K562 (cell line): ENCODE measurements around the gene MTOR. TPM values are rescaled to one million over a fixed set of nuclear protein-coding genes. Genes with fewer than 3 reads are reported as not detected.

Source experiments
- ATAC-seq: fragments of 200-7000 bp; cut with Tn5 transposase; 3 replicates; pipeline ENCODE4 v1.9.1; 2020; ENCODE audit warnings: moderate library complexity
- BruUV-seq: library from RNA; stranded (reverse); fragments of 400-500 nt; replicated peaks from 2 replicates; lab custom pipeline; 2021; lab: Mats Ljungman, UMichigan
- CTCF ChIA-PET: fragments of 300-600 bp; formaldehyde crosslinking; extraction: SDS; loops from one replicate; lab custom pipeline; 2021; ENCODE audit warnings: low intra/inter-chr PET ratio; lab: Yijun Ruan, JAX
- POLR2A ChIA-PET: fragments of 300-600, 350-650 bp; sonication (Branson Sonifier 250); formaldehyde crosslinking; extraction: SDS; loops from one replicate; lab custom pipeline; 2021; ENCODE audit warnings: antibody characterized with exemption, inconsistent platforms; lab: Yijun Ruan, JAX
- DNase-seq, 4 experiments: peaks; one replicate each; pipeline versions ENCODE4 v3.0.0 to v3.0.0-alpha.2; 2011 to 2018; ENCODE audit warnings: low spot score in 3 of 4, mixed read lengths in 3 of 4; ENCODE audit errors: extremely low read depth in 1 of 4
- FAIRE-seq: peaks from 2 replicates; lab custom pipeline; 2011; peaks lifted over from hg19 to GRCh38; lab: Jason Lieb, UNC
- H2AFZ ChIP-seq: 2 replicates; pipeline ENCODE4 v1.6.0; 2011; ENCODE audit warnings: low read depth, low read length, control low read depth, inconsistent platforms
- H3K27ac ChIP-seq: fragments of 200-600 bp; 3 replicates; pipeline ENCODE4 v1.8.0; 2011; ENCODE audit warnings: low read depth, mild to moderate bottlenecking, control low read depth, inconsistent platforms, low read length, moderate library complexity, mixed read lengths; ENCODE audit errors: extremely low read depth
- H3K27me3 ChIP-seq, 2 experiments: fragments of 300-600 bp in 1 of 2; 2 replicates in 1 of 2; 3 replicates in 1 of 2; pipeline versions ENCODE4 v1.6.0 to v1.8.0; 2011; ENCODE audit warnings: inconsistent platforms in 2 of 2, low read length in 2 of 2, mild to moderate bottlenecking in 1 of 2, mixed read lengths in 1 of 2, moderate library complexity in 1 of 2; ENCODE audit not compliant: control insufficient read depth in 2 of 2, insufficient read depth in 2 of 2
- H3K36me3 ChIP-seq: fragments of 300-600 bp; 3 replicates; pipeline ENCODE4 v1.8.0; 2011; ENCODE audit warnings: mild to moderate bottlenecking, low read length, inconsistent platforms; ENCODE audit not compliant: control insufficient read depth, insufficient read depth
- H3K4me1 ChIP-seq, 2 experiments: fragments of 200-600 bp in 1 of 2; replicated peaks in 1 of 2; 2 replicates in 1 of 2; 3 replicates in 1 of 2; pipeline versions ENCODE4 v1.5.1 to v1.8.0; 2011; ENCODE audit warnings: inconsistent platforms in 2 of 2, low read length in 2 of 2, mild to moderate bottlenecking in 1 of 2, mixed read lengths in 1 of 2, moderate library complexity in 1 of 2; ENCODE audit not compliant: control insufficient read depth in 2 of 2, insufficient read depth in 2 of 2
- H3K4me2 ChIP-seq: 2 replicates; pipeline ENCODE4 v1.6.1; 2011; ENCODE audit warnings: low read length, control low read depth, inconsistent platforms, mixed read lengths; ENCODE audit not compliant: insufficient read depth
- H3K4me3 ChIP-seq: fragments of 200-600 bp; sonication (generic), shearing (Covaris generic); 2 replicates; pipeline ENCODE4 v1.5.1; 2016; ENCODE audit warnings: control low read depth, inconsistent platforms
- H3K79me2 ChIP-seq: fragments of 200-600 bp; 3 replicates; pipeline ENCODE4 v1.8.0; 2011; ENCODE audit warnings: low read length, inconsistent platforms; ENCODE audit not compliant: control insufficient read depth, insufficient read depth
- H3K9ac ChIP-seq, 2 experiments: 2 replicates each; pipeline versions ENCODE4 v1.6.0 to v1.6.1; 2011; ENCODE audit warnings: low read depth in 2 of 2, low read length in 2 of 2, control low read depth in 1 of 2, inconsistent platforms in 1 of 2, mild to moderate bottlenecking in 1 of 2, mixed read lengths in 1 of 2; ENCODE audit not compliant: insufficient read depth in 1 of 2
- H3K9me1 ChIP-seq: one replicate; pipeline ENCODE4 v1.6.0; 2011; ENCODE audit warnings: inconsistent platforms, mild to moderate bottlenecking, low read length, moderate library complexity; ENCODE audit not compliant: control insufficient read depth, insufficient read depth
- H3K9me3 ChIP-seq: replicated peaks from 2 replicates; pipeline ENCODE4 v1.5.1; 2011; ENCODE audit warnings: low read depth, low read length, inconsistent platforms; ENCODE audit not compliant: control insufficient read depth, insufficient read depth
- H4K20me1 ChIP-seq: replicated peaks from 2 replicates; pipeline ENCODE4 v1.6.1; 2011; ENCODE audit warnings: low read length, inconsistent platforms, mixed read lengths; ENCODE audit not compliant: control insufficient read depth, insufficient read depth
- TFAM ChIP-seq: fragments of 250-450 bp; sonication (Bioruptor Pico); conservative IDR thresholded peaks from 2 replicates; pipeline ENCODE4 v1.5.0; 2021; ENCODE audit warnings: mild to moderate bottlenecking, moderate library complexity
- XRCC3 ChIP-seq: fragments of 450-650 bp; IDR thresholded peaks from 2 replicates; pipeline ENCODE4 v1.6.1; 2017; ENCODE audit warnings: mild to moderate bottlenecking, moderate library complexity
- ZNF24 ChIP-seq: fragments of 450-650 bp; IDR thresholded peaks from 2 replicates; pipeline ENCODE4 v1.6.1; 2016
- whole genome bisulfite sequencing: fragments of 100-300 bp; shearing (Covaris generic); methylation state at CpG from one replicate; pipeline ENCODE4 v1.1.6; 2016; ENCODE audit warnings: low coverage, mixed read lengths; ENCODE audit not compliant: insufficient coverage; ENCODE audit errors: missing lambda C conversion rate; 5-methylcytosine and 5-hydroxymethylcytosine counted together
- in situ Hi-C: fragments of 300-500 bp; cut with MboI; formaldehyde crosslinking; loops from 4 replicates; pipeline ENCODE4 v1.15.0; 2018; ENCODE audit warnings: inconsistent platforms, mixed read lengths
- intact Hi-C: fragments of 100-400 bp; cut with micrococcal nuclease; formaldehyde crosslinking; loops from 2 replicates; pipeline ENCODE4 v1.14.2; 2022
- polyA plus RNA-seq, 8 experiments: library from polyadenylated mRNA; depleted of rRNA in 4 of 8; stranded (reverse) in 5 of 8; unstranded in 3 of 8; fragments of >200 nt; fragmentation: Nextera tagmentation in 2 of 8; fragmentation: Illumina TruSeq in 1 of 8; extraction: Ambion mirVana in 2 of 8; extraction: Trizol in 1 of 8; gene quantifications; 2 replicates each; pipeline versions ENCODE4 v1.2.1 to v1.2.3, GENCODE V29; 2011 to 2014; ENCODE audit warnings: inconsistent platforms in 1 of 8, missing spikeins in 1 of 8
- total RNA-seq, 7 experiments: library from RNA; depleted of rRNA in 6 of 7; stranded (reverse); fragments of >200 nt in 6 of 7; fragmentation: Illumina TruSeq in 2 of 7; extraction: Trizol in 2 of 7; gene quantifications; 2 replicates each; pipeline versions ENCODE4 v1.2.1 to v1.2.3, GENCODE V29; 2011 to 2021; ENCODE audit warnings: low replicate concordance in 1 of 7
- TF ChIP-seq, protein P1 (sequence below): sonication (generic); formaldehyde crosslinking; IDR thresholded peaks from 2 replicates; pipeline ENCODE4 v1.8.0; 2022; ENCODE audit warnings: mild to moderate bottlenecking, low read depth, missing genetic modification reagents
- TF ChIP-seq, protein P2 (sequence below): fragments of 200-800 bp; sonication (Bioruptor generic); IDR thresholded peaks from 2 replicates; pipeline ENCODE4 v1.6.1; 2017; ENCODE audit warnings: missing genetic modification characterization, missing compliant biosample characterization

Gene MTOR
- total and polyA plus RNA-seq, 9 of the 15 experiments (the other 6 are each of a cell fraction or from before 2014, with no cell fraction given), result 11.4 to 71.4 (median 52.2) TPM

DNA sequence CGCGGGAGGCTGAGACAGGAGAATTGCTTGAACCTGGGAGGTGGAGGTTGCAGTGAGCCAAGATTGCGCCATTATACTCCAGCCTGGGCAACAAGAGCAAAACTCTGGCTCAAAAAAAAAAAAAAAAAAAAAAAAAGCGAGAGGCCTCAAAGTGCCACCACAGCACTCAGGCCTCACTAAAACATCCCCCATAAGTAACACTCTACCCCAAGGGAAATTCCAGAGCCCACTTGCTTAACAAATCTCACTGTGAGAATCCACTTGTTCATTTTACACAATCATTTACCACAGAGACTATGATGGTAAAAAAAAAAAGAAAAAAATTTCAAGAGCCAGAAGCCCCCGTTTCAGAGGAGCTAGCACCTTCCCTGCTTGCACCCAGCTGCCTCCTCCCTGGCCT is 136.4 kb downstream of the MTOR start (continued):
- TF ChIP-seq, protein P1, sequence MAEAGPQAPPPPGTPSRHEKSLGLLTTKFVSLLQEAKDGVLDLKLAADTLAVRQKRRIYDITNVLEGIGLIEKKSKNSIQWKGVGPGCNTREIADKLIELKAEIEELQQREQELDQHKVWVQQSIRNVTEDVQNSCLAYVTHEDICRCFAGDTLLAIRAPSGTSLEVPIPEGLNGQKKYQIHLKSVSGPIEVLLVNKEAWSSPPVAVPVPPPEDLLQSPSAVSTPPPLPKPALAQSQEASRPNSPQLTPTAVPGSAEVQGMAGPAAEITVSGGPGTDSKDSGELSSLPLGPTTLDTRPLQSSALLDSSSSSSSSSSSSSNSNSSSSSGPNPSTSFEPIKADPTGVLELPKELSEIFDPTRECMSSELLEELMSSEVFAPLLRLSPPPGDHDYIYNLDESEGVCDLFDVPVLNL (CRISPR knock-in tag), result no peak

DNA sequence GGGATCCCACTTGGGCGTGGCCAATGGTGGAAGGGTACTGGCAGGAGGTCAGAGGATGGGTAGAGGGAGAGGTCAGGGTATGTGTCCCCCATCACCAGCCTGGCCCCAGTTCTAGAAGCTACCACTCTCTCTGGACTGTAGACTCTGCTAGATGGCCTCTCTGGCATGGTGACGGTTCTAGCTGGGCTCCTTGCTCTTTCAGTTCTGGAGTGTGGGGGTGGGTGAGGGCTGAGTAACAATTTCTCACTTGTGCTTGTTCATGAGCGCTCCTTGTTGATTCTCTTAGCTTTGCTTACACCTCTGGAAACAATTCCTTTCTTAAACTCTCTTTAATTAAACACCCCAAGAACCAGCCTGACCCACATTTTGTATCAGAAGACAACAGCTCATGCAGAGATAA is 137.4 kb downstream of the MTOR start:
- CTCF ChIA-PET, result no interaction called here
- TF ChIP-seq XRCC3 (no peak), TFAM (CRISPR knock-in tag) (no peak), ZNF24 (no peak)
- TF ChIP-seq, protein P2, sequence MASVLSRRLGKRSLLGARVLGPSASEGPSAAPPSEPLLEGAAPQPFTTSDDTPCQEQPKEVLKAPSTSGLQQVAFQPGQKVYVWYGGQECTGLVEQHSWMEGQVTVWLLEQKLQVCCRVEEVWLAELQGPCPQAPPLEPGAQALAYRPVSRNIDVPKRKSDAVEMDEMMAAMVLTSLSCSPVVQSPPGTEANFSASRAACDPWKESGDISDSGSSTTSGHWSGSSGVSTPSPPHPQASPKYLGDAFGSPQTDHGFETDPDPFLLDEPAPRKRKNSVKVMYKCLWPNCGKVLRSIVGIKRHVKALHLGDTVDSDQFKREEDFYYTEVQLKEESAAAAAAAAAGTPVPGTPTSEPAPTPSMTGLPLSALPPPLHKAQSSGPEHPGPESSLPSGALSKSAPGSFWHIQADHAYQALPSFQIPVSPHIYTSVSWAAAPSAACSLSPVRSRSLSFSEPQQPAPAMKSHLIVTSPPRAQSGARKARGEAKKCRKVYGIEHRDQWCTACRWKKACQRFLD (CRISPR knock-in tag), result no peak
- POLR2A ChIA-PET, result interaction anchor here (0.8 kb wide), 1 partner anchor 9 kb away, joined by 3 read pairs; no protein-coding TSS in a partner anchor
- 90% methylated on average over 3 of the region's 3 CpGs for WGBS
- H3K4me2 ChIP-seq, result no peak overlapping the region
- ATAC-seq (no peak), FAIRE-seq (no peak), DNase-seq (no peak)
- H3K36me3 ChIP-seq, result peaks cover 80% of the 10 kb centered on the region
- in situ Hi-C loops (no loop called here), intact Hi-C loops (no loop called here)
- no TSS peak for BruUV-seq
- H3K4me1 ChIP-seq, result no peaks in the 10 kb centered on the region
- no peak overlapping the region for H2AFZ ChIP-seq
- no peaks in the 10 kb centered on the region for H3K9me3 ChIP-seq
- H3K27me3 ChIP-seq, result no peaks in the 10 kb centered on the region
- H3K9ac ChIP-seq, result no peak overlapping the region
- no peaks in the 10 kb centered on the region for H4K20me1 ChIP-seq
- H3K27ac ChIP-seq, result no peak overlapping the region
- no peaks in the 10 kb centered on the region for H3K79me2 ChIP-seq
- H3K4me3 ChIP-seq, result no peak overlapping the region
- no peaks in the 10 kb centered on the region for H3K9me1 ChIP-seq
